Tibial nerve (tissue), 4 donors: Measurements from ENCODE around the gene GNL1.

Experiments
- EP300 ChIP-seq, 2 donors: sonication (generic); formaldehyde crosslinking; IDR thresholded peaks; one replicate each; pipeline ENCODE4 v1.6.1; 2017; ENCODE audit warnings: antibody characterized with exemption in 2 of 2, mild to moderate bottlenecking in 1 of 2
- POLR2A ChIP-seq, 2 donors: fragments of 450-650 bp; IDR thresholded peaks; one replicate each; pipeline ENCODE4 v1.6.1; 2017; ENCODE audit warnings: antibody characterized with exemption in 2 of 2, mild to moderate bottlenecking in 2 of 2, moderate library complexity in 2 of 2
- TF ChIP-seq, protein P1 (sequence below), 5 experiments: fragments of 200-600 bp in 3 of 5; fragments of 450-650 bp in 2 of 5; sonication (generic) in 3 of 5; IDR thresholded peaks; one replicate each; pipeline ENCODE4 v1.5.1; 2016 to 2019; ENCODE audit warnings: antibody characterized with exemption in 5 of 5, mild to moderate bottlenecking in 3 of 5, moderate library complexity in 2 of 5

DNA sequence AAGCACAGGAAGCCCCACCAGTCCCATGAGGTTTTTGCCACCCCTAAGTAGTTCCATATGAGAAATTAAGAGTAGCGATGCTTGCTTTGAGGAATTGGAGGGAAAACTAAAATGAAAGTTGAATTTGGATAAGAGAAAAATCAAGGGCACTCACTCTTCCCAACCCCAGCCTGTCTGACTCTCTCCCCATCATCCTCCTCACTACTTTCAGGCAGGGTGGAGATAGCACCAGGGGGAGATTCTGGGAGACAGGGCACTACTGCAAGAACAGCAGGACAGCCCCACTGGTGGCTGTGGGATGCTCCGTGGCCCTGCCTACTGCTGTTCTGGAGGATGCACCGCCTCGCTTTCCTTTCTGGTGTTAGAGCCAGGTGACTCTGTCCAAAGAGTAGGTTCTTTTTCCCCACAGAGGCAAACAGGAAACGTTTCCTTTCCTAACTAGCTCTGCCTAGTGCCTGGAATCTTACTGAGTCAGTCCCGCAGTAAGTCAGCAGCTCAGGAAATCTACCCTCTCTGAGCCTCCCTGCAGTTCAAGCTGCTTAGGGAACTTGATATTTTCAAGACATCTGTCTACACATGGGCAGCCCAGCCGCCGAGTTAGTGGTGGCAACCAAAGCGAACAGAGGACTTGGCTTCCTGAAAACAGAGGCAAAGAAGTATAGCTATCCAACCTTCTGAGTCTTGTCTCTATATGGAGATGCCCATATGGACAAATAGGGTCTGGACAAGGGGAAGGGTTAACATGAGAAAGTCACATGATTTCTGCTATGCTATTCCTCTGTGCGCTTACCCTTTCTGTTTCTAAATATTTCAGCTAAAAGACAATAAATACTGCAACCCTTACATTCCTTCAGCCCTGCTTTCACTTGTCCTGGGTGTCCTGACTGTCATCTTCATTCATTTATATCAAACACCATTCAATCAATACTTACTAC, 55.6 kb downstream of the GNL1 start:
- TF ChIP-seq, protein P1, sequence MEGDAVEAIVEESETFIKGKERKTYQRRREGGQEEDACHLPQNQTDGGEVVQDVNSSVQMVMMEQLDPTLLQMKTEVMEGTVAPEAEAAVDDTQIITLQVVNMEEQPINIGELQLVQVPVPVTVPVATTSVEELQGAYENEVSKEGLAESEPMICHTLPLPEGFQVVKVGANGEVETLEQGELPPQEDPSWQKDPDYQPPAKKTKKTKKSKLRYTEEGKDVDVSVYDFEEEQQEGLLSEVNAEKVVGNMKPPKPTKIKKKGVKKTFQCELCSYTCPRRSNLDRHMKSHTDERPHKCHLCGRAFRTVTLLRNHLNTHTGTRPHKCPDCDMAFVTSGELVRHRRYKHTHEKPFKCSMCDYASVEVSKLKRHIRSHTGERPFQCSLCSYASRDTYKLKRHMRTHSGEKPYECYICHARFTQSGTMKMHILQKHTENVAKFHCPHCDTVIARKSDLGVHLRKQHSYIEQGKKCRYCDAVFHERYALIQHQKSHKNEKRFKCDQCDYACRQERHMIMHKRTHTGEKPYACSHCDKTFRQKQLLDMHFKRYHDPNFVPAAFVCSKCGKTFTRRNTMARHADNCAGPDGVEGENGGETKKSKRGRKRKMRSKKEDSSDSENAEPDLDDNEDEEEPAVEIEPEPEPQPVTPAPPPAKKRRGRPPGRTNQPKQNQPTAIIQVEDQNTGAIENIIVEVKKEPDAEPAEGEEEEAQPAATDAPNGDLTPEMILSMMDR (IDR thresholded peaks at IDR 0.05): no peak
- TF ChIP-seq POLR2A (IDR thresholded peaks at IDR 0.05) (no peak), EP300 (IDR thresholded peaks at IDR 0.05) (peak in 1 of 2 donors; percentile 29)
